RCC 7860 (cell line): ENCODE data around the gene FAM174C.

Experiments
- DNase-seq: peaks from one replicate; pipeline ENCODE4 v3.0.0-alpha.2; 2015; ENCODE audit warnings: low spot score
- FAIRE-seq: peaks from 2 replicates; lab custom pipeline; 2012; peaks lifted over from hg19 to GRCh38; lab: Jason Lieb, UNC

Gene FAM174C

GRCh38 chr19:1271528-1272422 lies 3.6 kb upstream of the FAM174C start:
- DNase-seq (no peak), FAIRE-seq (no peak)

GRCh38 chr19:1272423-1273262 lies 2.7 kb upstream of the FAM174C start:
- DNase-seq = no peak
- no peak for FAIRE-seq

- FAIRE-seq (no peak), DNase-seq (no peak)
Observed at GRCh38 chr19:1273263-1274041, 1.9 kb upstream of the FAM174C start.

GRCh38 chr19:1274081-1274851 lies 1.1 kb upstream of the FAM174C start:
- no peak for FAIRE-seq
- DNase-seq = no peak

- no peak for FAIRE-seq
- DNase-seq = no peak
Observed at GRCh38 chr19:1274852-1275259, 474 bp upstream of the FAM174C start.

GRCh38 chr19:1275976-1276627 lies 772 bp downstream of the FAM174C start:
- DNase-seq (no peak), FAIRE-seq (no peak)

GRCh38 chr19:1276628-1277022 lies 1.3 kb downstream of the FAM174C start:
- no peak for DNase-seq
- no peak for FAIRE-seq

GRCh38 chr19:1277061-1277460 lies 1.7 kb downstream of the FAM174C start:
- FAIRE-seq = no peak
- DNase-seq = no peak

- FAIRE-seq (no peak), DNase-seq (no peak)
Observed at GRCh38 chr19:1278074-1278473, 2.7 kb downstream of the FAM174C start.

GRCh38 chr19:1278713-1279660 lies 3.7 kb downstream of the FAM174C start:
- DNase-seq = no peak
- no peak for FAIRE-seq

GRCh38 chr19:1279782-1280341 lies 4.5 kb downstream of the FAM174C start:
- no peak for FAIRE-seq
- peak; percentile 73 for DNase-seq

- DNase-seq (no peak), FAIRE-seq (no peak)
Observed at GRCh38 chr19:1280636-1281568, 5.6 kb downstream of the FAM174C start.

GRCh38 chr19:1281569-1282287 lies 6.4 kb downstream of the FAM174C start:
- FAIRE-seq = no peak
- no peak for DNase-seq

GRCh38 chr19:1282588-1283206 lies 7.4 kb downstream of the FAM174C start:
- DNase-seq (no peak), FAIRE-seq (no peak)

GRCh38 chr19:1283207-1283916 lies 8.0 kb downstream of the FAM174C start:
- DNase-seq (no peak), FAIRE-seq (no peak)

GRCh38 chr19:1283917-1284292 lies 8.6 kb downstream of the FAM174C start:
- no peak for DNase-seq
- no peak for FAIRE-seq
